HCT116 (cell line): ENCODE results near the gene CERCAM. TPM values are rescaled to one million over a fixed set of nuclear protein-coding genes. Genes with fewer than 3 reads are reported as not detected.

Experiments used
- ATAC-seq: fragments of 200-7000 bp; cut with Tn5 transposase; 2 replicates; pipeline ENCODE4 v1.9.1; 2020; ENCODE audit warnings: mild to moderate bottlenecking, moderate library complexity
- BruUV-seq: library from RNA; stranded (reverse); fragments of 400-500 nt; replicated peaks from 2 replicates; lab custom pipeline; 2021; lab: Mats Ljungman, UMichigan
- CTCF ChIA-PET: fragments of 300-600 bp; sonication (Branson Sonifier 250); formaldehyde crosslinking; loops from one replicate; lab custom pipeline; 2021; ENCODE audit warnings: antibody characterized with exemption; lab: Charles Lee
- POLR2A ChIA-PET: fragments of 300-600, 350-600 bp; sonication (Branson Sonifier 250); formaldehyde crosslinking; loops from one replicate; lab custom pipeline; 2021; ENCODE audit warnings: antibody characterized with exemption; lab: Charles Lee
- RAD21 ChIA-PET, 2 experiments: fragments of 300-600 bp; sonication (Branson Sonifier 250); formaldehyde crosslinking; loops; one replicate each; lab custom pipeline; 2023; ENCODE audit warnings: low total read pairs in 2 of 2; ENCODE audit not compliant: uncharacterized antibody in 2 of 2, unreplicated experiment in 2 of 2, low non-redundant PET in 1 of 2; lab: Charles Lee
- DNase-seq: peaks from one replicate; pipeline ENCODE4 v3.0.0-alpha.2; 2010; ENCODE audit warnings: low read depth, low spot score
- H2AFZ ChIP-seq: fragments of 200-600 bp; shearing (Covaris generic), sonication (generic); 2 replicates; pipeline ENCODE4 v1.6.1; 2017; ENCODE audit warnings: low read depth, mixed run types, mixed read lengths, antibody characterized with exemption, low read length; ENCODE audit not compliant: poor library complexity, severe bottlenecking
- H3K27ac ChIP-seq: 2 replicates; pipeline ENCODE4 v1.5.1; 2012; ENCODE audit warnings: low read depth, low read length
- H3K27me3 ChIP-seq: fragments of 200-600 bp; sonication (generic); 2 replicates; pipeline ENCODE4 v1.6.1; 2016; ENCODE audit warnings: mixed run types, low read length, mixed read lengths; ENCODE audit not compliant: insufficient read depth
- H3K36me3 ChIP-seq, 2 experiments: fragments of 200-500 bp in 1 of 2; fragments of 200-600 bp in 1 of 2; sonication (Bioruptor generic) in 1 of 2; sonication (generic) in 1 of 2; 2 replicates each; pipeline versions ENCODE4 v1.5.1 to v1.6.1; 2014 to 2016; ENCODE audit warnings: low read length in 2 of 2, inconsistent platforms in 1 of 2, mixed read lengths in 1 of 2, mixed run types in 1 of 2; ENCODE audit not compliant: insufficient read depth in 2 of 2, control insufficient read depth in 1 of 2
- H3K4me1 ChIP-seq, 2 experiments: fragments of 200-600 bp in 1 of 2; sonication (generic) in 1 of 2; 2 replicates each; pipeline versions ENCODE4 v1.5.1 to v1.6.1; 2012 to 2017; ENCODE audit warnings: low read length in 2 of 2, inconsistent platforms in 1 of 2, mild to moderate bottlenecking in 1 of 2, mixed read lengths in 1 of 2, mixed run types in 1 of 2, moderate library complexity in 1 of 2; ENCODE audit not compliant: insufficient read depth in 2 of 2, control insufficient read depth in 1 of 2
- H3K4me2 ChIP-seq: fragments of 200-600 bp; sonication (generic); 2 replicates; pipeline ENCODE4 v1.6.1; 2017; ENCODE audit warnings: mixed run types, low read length, mixed read lengths
- H3K4me3 ChIP-seq, 2 experiments: fragments of 200-600 bp in 1 of 2; sonication (generic) in 1 of 2; replicated peaks in 1 of 2; 2 replicates each; pipeline ENCODE4 v1.5.1; 2011 to 2016; ENCODE audit warnings: low read length in 2 of 2, control low read depth in 1 of 2, low read depth in 1 of 2, mild to moderate bottlenecking in 1 of 2, mixed read lengths in 1 of 2, mixed run types in 1 of 2
- H3K79me2 ChIP-seq: fragments of 200-600 bp; sonication (generic); 2 replicates; pipeline ENCODE4 v1.6.1; 2017; ENCODE audit warnings: mild to moderate bottlenecking, mixed run types, low read length, moderate library complexity, mixed read lengths; ENCODE audit not compliant: insufficient read depth
- H3K9ac ChIP-seq: fragments of 200-600 bp; sonication (generic); 2 replicates; pipeline ENCODE4 v1.6.1; 2016; ENCODE audit warnings: low read length, mixed read lengths
- H3K9me2 ChIP-seq: fragments of 200-600 bp; sonication (generic), shearing (Covaris generic); 2 replicates; pipeline ENCODE4 v1.6.1; 2017; ENCODE audit warnings: mixed run types, mild to moderate bottlenecking, moderate library complexity; ENCODE audit not compliant: insufficient read depth
- H3K9me3 ChIP-seq, 2 experiments: fragments of 200-500 bp in 1 of 2; fragments of 200-600 bp in 1 of 2; sonication (Bioruptor generic) in 1 of 2; sonication (generic) in 1 of 2; 2 replicates each; pipeline ENCODE4 v1.6.1; 2014 to 2017; ENCODE audit warnings: low read length in 2 of 2, mixed read lengths in 2 of 2, inconsistent platforms in 1 of 2, low read depth in 1 of 2, mild to moderate bottlenecking in 1 of 2, mixed run types in 1 of 2, moderate library complexity in 1 of 2; ENCODE audit not compliant: control insufficient read depth in 1 of 2, insufficient read depth in 1 of 2
- H4K20me1 ChIP-seq: fragments of 200-600 bp; sonication (generic), shearing (Covaris generic); 2 replicates; pipeline ENCODE4 v1.6.1; 2017; ENCODE audit warnings: mixed run types, mild to moderate bottlenecking, moderate library complexity; ENCODE audit not compliant: insufficient read depth
- CBX3 ChIP-seq: IDR thresholded peaks from 2 replicates; pipeline ENCODE4 v1.6.1; 2012; ENCODE audit warnings: low read depth
- CEBPB ChIP-seq: IDR thresholded peaks from 2 replicates; pipeline ENCODE4 v1.6.1; 2012; ENCODE audit warnings: low read depth
- EGR1 ChIP-seq: IDR thresholded peaks from 2 replicates; pipeline ENCODE4 v1.6.1; 2012; ENCODE audit warnings: low read depth
- ELF1 ChIP-seq: IDR thresholded peaks from 2 replicates; pipeline ENCODE4 v1.6.1; 2012; ENCODE audit warnings: low read depth, borderline replicate concordance
- EZH2 ChIP-seq: fragments of 200-600 bp; sonication (generic); IDR thresholded peaks from 2 replicates; pipeline ENCODE4 v1.6.1; 2017; ENCODE audit warnings: antibody characterized with exemption, mixed run types
- EZH2phosphoT487 ChIP-seq: fragments of 200-600 bp; IDR thresholded peaks from 2 replicates; pipeline ENCODE4 v1.6.1; 2018; ENCODE audit warnings: antibody characterized with exemption, borderline replicate concordance
- FOSL1 ChIP-seq: IDR thresholded peaks from 2 replicates; pipeline ENCODE4 v1.6.1; 2012; ENCODE audit warnings: low read depth
- JUND ChIP-seq: IDR thresholded peaks from 2 replicates; pipeline ENCODE4 v1.6.1; 2012
- MAX ChIP-seq: IDR thresholded peaks from 2 replicates; pipeline ENCODE4 v1.6.1; 2012
- POLR2AphosphoS5 ChIP-seq: IDR thresholded peaks from 2 replicates; pipeline ENCODE4 v1.6.1; 2011; ENCODE audit warnings: mild to moderate bottlenecking, low read depth, low read length, moderate library complexity
- RAD21 ChIP-seq: IDR thresholded peaks from 2 replicates; pipeline ENCODE4 v1.6.1; 2012; ENCODE audit warnings: low read depth, mild to moderate bottlenecking
- REST ChIP-seq: IDR thresholded peaks from 2 replicates; pipeline ENCODE4 v1.6.1; 2012; ENCODE audit warnings: low read depth
- SIN3A ChIP-seq: IDR thresholded peaks from 2 replicates; pipeline ENCODE4 v1.6.1; 2012; ENCODE audit warnings: low read depth
- YY1 ChIP-seq: IDR thresholded peaks from 2 replicates; pipeline ENCODE4 v1.6.1; 2011; ENCODE audit warnings: low read length, low read depth, moderate library complexity, mild to moderate bottlenecking; ENCODE audit not compliant: insufficient replicate concordance; ENCODE audit errors: extremely low read depth
- ZFX ChIP-seq: fragments of 450-650 bp; IDR thresholded peaks from 2 replicates; pipeline ENCODE4 v1.6.1; 2017
- ZNF274 ChIP-seq: fragments of 200-500 bp; sonication (Bioruptor generic); IDR thresholded peaks from 2 replicates; pipeline ENCODE4 v1.6.1; 2014; ENCODE audit warnings: mild to moderate bottlenecking, low read depth, low read length, inconsistent platforms
- intact Hi-C: fragments of 100-400 bp; cut with micrococcal nuclease; formaldehyde crosslinking; loops from 2 replicates; pipeline ENCODE4 v1.10.0; 2022
- total RNA-seq: library from RNA; stranded (reverse); gene quantifications from one replicate; pipeline ENCODE4 v1.2.1, GENCODE V29; 2021; ENCODE audit not compliant: unreplicated experiment
- TF ChIP-seq, protein P1 (sequence below), 3 experiments: fragments of 200-600 bp in 1 of 3; sonication (generic) in 1 of 3; IDR thresholded peaks in 2 of 3; conservative IDR thresholded peaks in 1 of 3; 2 replicates each; pipeline ENCODE4 v1.5.1; 2012 to 2017; ENCODE audit warnings: low read depth in 2 of 3, low read length in 2 of 3, antibody characterized with exemption in 1 of 3, borderline replicate concordance in 1 of 3, control low read depth in 1 of 3, mild to moderate bottlenecking in 1 of 3, mixed read lengths in 1 of 3, mixed run types in 1 of 3, moderate library complexity in 1 of 3; ENCODE audit not compliant: insufficient read depth in 1 of 3

Gene CERCAM
- total RNA-seq, 1 experiment from 2014 or later = 27.0 TPM

- TF ChIP-seq EZH2phosphoT487 (no peak), FOSL1 (no peak), JUND (no peak)
These were observed 17.9 kb downstream of the CERCAM start (continued) for GRCh38 chr9:128438343-128439109.

DNA sequence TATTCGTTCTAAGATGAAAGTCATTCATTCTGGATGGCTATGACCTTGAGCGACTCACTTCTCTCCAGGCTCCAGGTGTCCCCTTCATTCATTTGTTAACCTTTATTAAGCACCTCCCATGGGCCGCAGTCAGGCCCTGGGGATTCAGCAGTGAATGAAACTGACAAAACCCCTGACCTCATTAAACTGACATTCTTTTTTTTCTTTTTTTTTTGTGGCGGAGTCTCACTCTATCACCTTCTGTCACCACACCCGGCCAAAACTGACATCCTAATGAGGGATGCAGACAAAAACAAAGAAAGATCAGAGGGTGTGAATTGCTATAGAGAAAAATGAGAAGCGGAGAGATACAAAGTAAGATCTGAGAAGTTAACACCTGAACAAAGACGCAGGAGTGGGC is 18.6 kb downstream of the CERCAM start:
- no TSS peak for BruUV-seq
- Histone ChIP-seq H3K4me2 (peak overlapping the region; percentile 25; the same call in 1 of the 2 replicates), H3K4me1 (peaks cover 2 to 10% of the 10 kb centered on the region in 2 experiments; a peak in 2 of 4 replicates), H3K27me3 (no peaks in the 10 kb centered on the region), H3K9me2 (no peaks in the 10 kb centered on the region), H4K20me1 (no peaks in the 10 kb centered on the region), H3K9me3 (no peaks in the 10 kb centered on the region), H2AFZ (no peak overlapping the region), H3K9ac (no peak overlapping the region), H3K36me3 (no peaks in the 10 kb centered on the region), H3K4me3 (no peak overlapping the region), H3K79me2 (no peaks in the 10 kb centered on the region), H3K27ac (0 out of 2 replicates have a peak overlapping the region, but pooled peaks have one; percentile 41)
- no peak for DNase-seq
- no peak for TF ChIP-seq ZFX
- no peak for TF ChIP-seq EZH2phosphoT487
- no peak for TF ChIP-seq ZNF274
- no peak for TF ChIP-seq EGR1
- TF ChIP-seq CBX3 = no peak
- no peak for TF ChIP-seq EZH2
- TF ChIP-seq POLR2AphosphoS5 = no peak
- no peak for TF ChIP-seq SIN3A
- TF ChIP-seq YY1 = no peak
- TF ChIP-seq JUND = no peak
- TF ChIP-seq, protein P1, sequence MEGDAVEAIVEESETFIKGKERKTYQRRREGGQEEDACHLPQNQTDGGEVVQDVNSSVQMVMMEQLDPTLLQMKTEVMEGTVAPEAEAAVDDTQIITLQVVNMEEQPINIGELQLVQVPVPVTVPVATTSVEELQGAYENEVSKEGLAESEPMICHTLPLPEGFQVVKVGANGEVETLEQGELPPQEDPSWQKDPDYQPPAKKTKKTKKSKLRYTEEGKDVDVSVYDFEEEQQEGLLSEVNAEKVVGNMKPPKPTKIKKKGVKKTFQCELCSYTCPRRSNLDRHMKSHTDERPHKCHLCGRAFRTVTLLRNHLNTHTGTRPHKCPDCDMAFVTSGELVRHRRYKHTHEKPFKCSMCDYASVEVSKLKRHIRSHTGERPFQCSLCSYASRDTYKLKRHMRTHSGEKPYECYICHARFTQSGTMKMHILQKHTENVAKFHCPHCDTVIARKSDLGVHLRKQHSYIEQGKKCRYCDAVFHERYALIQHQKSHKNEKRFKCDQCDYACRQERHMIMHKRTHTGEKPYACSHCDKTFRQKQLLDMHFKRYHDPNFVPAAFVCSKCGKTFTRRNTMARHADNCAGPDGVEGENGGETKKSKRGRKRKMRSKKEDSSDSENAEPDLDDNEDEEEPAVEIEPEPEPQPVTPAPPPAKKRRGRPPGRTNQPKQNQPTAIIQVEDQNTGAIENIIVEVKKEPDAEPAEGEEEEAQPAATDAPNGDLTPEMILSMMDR (IDR thresholded peaks at IDR 0.05 in 2 of 3, conservative IDR thresholded peaks at IDR 0.05 in 1 of 3; ENCODE audit: borderline replicate concordance in 1 of 3, insufficient read depth in 1 of 3, low read depth in 2 of 3, low read length in 2 of 3) = no peak
- no peak for TF ChIP-seq MAX
- no peak for TF ChIP-seq FOSL1
- TF ChIP-seq RAD21 = no peak
- TF ChIP-seq ELF1 = no peak
- no peak for TF ChIP-seq REST
- no peak for TF ChIP-seq CEBPB
- RAD21 ChIA-PET = interaction anchor here (0.6 to 1.2 kb wide), 4 partner anchors 19 to 196 kb away, joined by 3 to 5 read pairs (median 3); no protein-coding TSS in a partner anchor
- ATAC-seq = no peak
- intact Hi-C loops = no loop called here
- CTCF ChIA-PET = interaction anchor here (0.6 to 1.7 kb wide), 17 partner anchors 8 to 196 kb away, joined by 3 to 21 read pairs (median 4); partner anchors contain the start of genes CERCAM, ODF2 and URM1
- POLR2A ChIA-PET = interaction anchor here (0.6 to 1.3 kb wide), 4 partner anchors 9 to 78 kb away, joined by 3 read pairs; partner anchors contain the start of gene CERCAM
